H9 (cell line): Measurements from ENCODE around the gene POLR3B. TPM values are rescaled to one million over a fixed set of nuclear protein-coding genes. Genes with fewer than 3 reads are reported as not detected.

Source experiments
- DNase-seq: peaks from one replicate; pipeline ENCODE4 v3.0.0-alpha.2; 2017
- H2AFZ ChIP-seq: one replicate; pipeline ENCODE4 v1.6.1; 2013; ENCODE audit warnings: mild to moderate bottlenecking, low read length, control low read depth, moderate library complexity
- H2AK5ac ChIP-seq: 2 replicates; pipeline ENCODE4 v1.6.1; 2013; ENCODE audit warnings: low read length, control low read depth, mixed read lengths; ENCODE audit not compliant: insufficient read length
- H2BK120ac ChIP-seq: one replicate; pipeline ENCODE4 v1.6.1; 2013; ENCODE audit warnings: low read depth, mild to moderate bottlenecking, low read length, control low read depth, inconsistent platforms; ENCODE audit not compliant: poor library complexity, severe bottlenecking
- H2BK12ac ChIP-seq: 2 replicates; pipeline ENCODE4 v1.6.1; 2013; ENCODE audit warnings: low read length, control low read depth, mixed read lengths, low read depth; ENCODE audit not compliant: insufficient read length
- H2BK15ac ChIP-seq: 2 replicates; pipeline ENCODE4 v1.6.1; 2013; ENCODE audit warnings: low read depth, low read length, control low read depth
- H2BK20ac ChIP-seq: one replicate; pipeline ENCODE4 v1.6.1; 2013; ENCODE audit warnings: low read depth, mild to moderate bottlenecking, low read length, control low read depth, inconsistent platforms; ENCODE audit not compliant: poor library complexity, severe bottlenecking
- H2BK5ac ChIP-seq: 2 replicates; pipeline ENCODE4 v1.6.1; 2013; ENCODE audit warnings: low read length, control low read depth, mixed read lengths; ENCODE audit not compliant: insufficient read length
- H3K14ac ChIP-seq: 2 replicates; pipeline ENCODE4 v1.6.1; 2013; ENCODE audit warnings: low read length, control low read depth; ENCODE audit not compliant: insufficient read depth
- H3K18ac ChIP-seq: 2 replicates; pipeline ENCODE4 v1.6.1; 2013; ENCODE audit warnings: low read depth, mild to moderate bottlenecking, mixed read lengths, low read length, control low read depth; ENCODE audit not compliant: insufficient read length
- H3K23ac ChIP-seq: 2 replicates; pipeline ENCODE4 v1.6.1; 2013; ENCODE audit warnings: low read length, control low read depth, mixed read lengths, low read depth; ENCODE audit not compliant: insufficient read length
- H3K23me2 ChIP-seq: 2 replicates; pipeline ENCODE4 v1.6.1; 2013; ENCODE audit warnings: low read depth, mild to moderate bottlenecking, mixed read lengths, low read length, control low read depth; ENCODE audit not compliant: insufficient read length, poor library complexity, severe bottlenecking
- H3K27ac ChIP-seq: 2 replicates; pipeline ENCODE4 v1.5.1; 2013; ENCODE audit warnings: low read length, control low read depth, mixed read lengths, low read depth; ENCODE audit not compliant: insufficient read length
- H3K27me3 ChIP-seq: 2 replicates; pipeline ENCODE4 v1.6.1; 2013; ENCODE audit warnings: low read length, control low read depth, inconsistent platforms; ENCODE audit not compliant: insufficient read depth
- H3K4ac ChIP-seq: 2 replicates; pipeline ENCODE4 v1.6.1; 2013; ENCODE audit warnings: low read depth, mild to moderate bottlenecking, control low read depth, inconsistent platforms, low read length, moderate library complexity
- H3K4me1 ChIP-seq: 2 replicates; pipeline ENCODE4 v1.6.1; 2013; ENCODE audit warnings: low read length, control low read depth, inconsistent platforms; ENCODE audit not compliant: insufficient read depth
- H3K4me2 ChIP-seq: 2 replicates; pipeline ENCODE4 v1.6.1; 2013; ENCODE audit warnings: low read length, control low read depth, mixed read lengths; ENCODE audit not compliant: insufficient read length, insufficient read depth
- H3K56ac ChIP-seq: 2 replicates; pipeline ENCODE4 v1.6.1; 2013; ENCODE audit warnings: low read depth, mild to moderate bottlenecking, mixed read lengths, low read length, control low read depth; ENCODE audit not compliant: insufficient read length
- H3K79me1 ChIP-seq: 2 replicates; pipeline ENCODE4 v1.6.1; 2013; ENCODE audit warnings: low read depth, mild to moderate bottlenecking, moderate library complexity, low read length, control low read depth, inconsistent platforms; ENCODE audit not compliant: insufficient read depth, poor library complexity, severe bottlenecking
- H3K79me2 ChIP-seq: 2 replicates; pipeline ENCODE4 v1.6.1; 2013; ENCODE audit warnings: low read length, control low read depth, inconsistent platforms; ENCODE audit not compliant: insufficient read depth
- H3K9ac ChIP-seq: 2 replicates; pipeline ENCODE4 v1.6.1; 2013; ENCODE audit warnings: low read length, control low read depth, mixed read lengths; ENCODE audit not compliant: insufficient read length; ENCODE audit errors: extremely low read depth
- H3K9me3 ChIP-seq: one replicate; pipeline ENCODE4 v1.6.1; 2013; ENCODE audit warnings: low read depth, low read length, inconsistent platforms; ENCODE audit not compliant: control insufficient read depth
- H3T11ph ChIP-seq: one replicate; pipeline ENCODE4 v1.6.1; 2013; ENCODE audit warnings: mild to moderate bottlenecking, low read length, control low read depth, inconsistent platforms
- H4K20me1 ChIP-seq: one replicate; pipeline ENCODE4 v1.6.1; 2013; ENCODE audit not compliant: control insufficient read depth, insufficient read length, insufficient read depth
- H4K5ac ChIP-seq: 2 replicates; pipeline ENCODE4 v1.6.1; 2013; ENCODE audit warnings: low read depth, mild to moderate bottlenecking, mixed read lengths, low read length, control low read depth; ENCODE audit not compliant: insufficient read length
- H4K8ac ChIP-seq: replicated peaks from 2 replicates; pipeline ENCODE4 v1.6.1; 2013; ENCODE audit warnings: low read length, control low read depth, mixed read lengths, low read depth; ENCODE audit not compliant: insufficient read length
- H4K91ac ChIP-seq: 2 replicates; pipeline ENCODE4 v1.6.1; 2013; ENCODE audit warnings: low read depth, mild to moderate bottlenecking, moderate library complexity, mixed read lengths, low read length, control low read depth; ENCODE audit not compliant: insufficient read length
- H3K27ac Mint-ChIP-seq, 3 experiments: 2 replicates in 2 of 3; 3 replicates in 1 of 3; pipeline ENCODE4 v1.8.0; 2020 to 2021; ENCODE audit warnings: mixed read lengths in 3 of 3, mild to moderate bottlenecking in 1 of 3, moderate library complexity in 1 of 3
- H3K27me3 Mint-ChIP-seq: 2 replicates; pipeline ENCODE4 v1.8.0; 2021; ENCODE audit warnings: low read depth, mild to moderate bottlenecking, moderate library complexity, mixed read lengths
- H3K36me3 Mint-ChIP-seq, 3 experiments: 2 replicates in 2 of 3; 3 replicates in 1 of 3; pipeline ENCODE4 v1.8.0; 2020 to 2021; ENCODE audit warnings: low read depth in 3 of 3, mixed read lengths in 3 of 3; ENCODE audit not compliant: insufficient read depth in 1 of 3
- H3K4me1 Mint-ChIP-seq, 2 experiments: 2 replicates each; pipeline ENCODE4 v1.8.0; 2020; ENCODE audit warnings: mixed read lengths in 2 of 2
- H3K4me3 Mint-ChIP-seq, 2 experiments: 2 replicates in 1 of 2; 3 replicates in 1 of 2; pipeline ENCODE4 v1.8.0; 2020 to 2021; ENCODE audit warnings: mild to moderate bottlenecking in 2 of 2, mixed read lengths in 2 of 2, moderate library complexity in 1 of 2
- H3K9me3 Mint-ChIP-seq, 2 experiments: 2 replicates in 1 of 2; 3 replicates in 1 of 2; pipeline ENCODE4 v1.8.0; 2020; ENCODE audit warnings: mild to moderate bottlenecking in 2 of 2, mixed read lengths in 2 of 2, moderate library complexity in 1 of 2
- WGBS: extraction: QIAGEN DNeasy Blood & Tissue Kit; methylation state at CpG from one replicate; pipeline ENCODE4 v1.1.7; 2013; ENCODE audit warnings: missing lambda C conversion rate, low lambda C conversion rate, mixed read lengths; ENCODE audit not compliant: insufficient read length; ENCODE audit errors: extremely low coverage; 5-methylcytosine and 5-hydroxymethylcytosine counted together
- total RNA-seq: library from RNA; stranded (reverse); gene quantifications from 2 replicates; pipeline ENCODE4 v1.2.1, GENCODE V29; 2021
- TF ChIP-seq, protein P1 (sequence below): fragments of 200-600 bp; sonication (generic); conservative IDR thresholded peaks from 3 replicates; pipeline ENCODE4 v1.8.0; 2021; ENCODE audit warnings: antibody characterized with exemption, mild to moderate bottlenecking

The POLR3B gene
- total RNA-seq, 1 experiment from 2014 or later, result 13.4 TPM

DNA sequence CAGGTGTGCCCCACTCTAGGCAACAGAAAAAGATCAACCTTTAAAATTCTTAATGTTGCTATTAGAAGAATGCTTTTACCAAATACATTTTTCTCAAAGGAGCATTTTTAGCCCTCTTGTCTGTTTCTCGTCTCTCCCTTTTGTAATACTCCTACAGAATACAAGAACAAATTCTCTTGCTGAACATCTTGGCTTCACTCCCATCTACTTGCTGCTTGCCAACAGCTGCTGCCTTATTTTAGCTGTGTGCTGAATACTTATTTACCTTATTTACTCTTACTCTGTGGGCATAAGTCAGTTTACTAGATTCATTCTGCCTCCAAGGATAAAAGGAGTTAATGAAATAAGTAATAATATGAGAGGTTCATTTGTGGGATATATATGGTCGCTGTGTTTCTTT, 70.8 kb downstream of the POLR3B start:
- no peak overlapping the region for H3K9ac ChIP-seq
- H3K4me2 ChIP-seq, result no peak overlapping the region
- no peak overlapping the region for H3K56ac ChIP-seq
- H3K18ac ChIP-seq, result no peak overlapping the region
- H2AK5ac ChIP-seq, result no peak overlapping the region
- no peaks in the 10 kb centered on the region for H3K23me2 ChIP-seq
- no peak overlapping the region for H2BK15ac ChIP-seq
- no peak overlapping the region for H3K23ac ChIP-seq
- no peak overlapping the region for H2BK5ac ChIP-seq
- H3K9me3 Mint-ChIP-seq, result no peaks in the 10 kb centered on the region
- H2BK120ac ChIP-seq, result no peak overlapping the region
- no peaks in the 10 kb centered on the region for H3K79me2 ChIP-seq
- no peak overlapping the region for H4K5ac ChIP-seq
- peaks cover 0 to 2% (median 0%) of the 10 kb centered on the region in 3 experiments; a peak in 1 of 7 replicates for H3K36me3 Mint-ChIP-seq
- TF ChIP-seq, protein P1, sequence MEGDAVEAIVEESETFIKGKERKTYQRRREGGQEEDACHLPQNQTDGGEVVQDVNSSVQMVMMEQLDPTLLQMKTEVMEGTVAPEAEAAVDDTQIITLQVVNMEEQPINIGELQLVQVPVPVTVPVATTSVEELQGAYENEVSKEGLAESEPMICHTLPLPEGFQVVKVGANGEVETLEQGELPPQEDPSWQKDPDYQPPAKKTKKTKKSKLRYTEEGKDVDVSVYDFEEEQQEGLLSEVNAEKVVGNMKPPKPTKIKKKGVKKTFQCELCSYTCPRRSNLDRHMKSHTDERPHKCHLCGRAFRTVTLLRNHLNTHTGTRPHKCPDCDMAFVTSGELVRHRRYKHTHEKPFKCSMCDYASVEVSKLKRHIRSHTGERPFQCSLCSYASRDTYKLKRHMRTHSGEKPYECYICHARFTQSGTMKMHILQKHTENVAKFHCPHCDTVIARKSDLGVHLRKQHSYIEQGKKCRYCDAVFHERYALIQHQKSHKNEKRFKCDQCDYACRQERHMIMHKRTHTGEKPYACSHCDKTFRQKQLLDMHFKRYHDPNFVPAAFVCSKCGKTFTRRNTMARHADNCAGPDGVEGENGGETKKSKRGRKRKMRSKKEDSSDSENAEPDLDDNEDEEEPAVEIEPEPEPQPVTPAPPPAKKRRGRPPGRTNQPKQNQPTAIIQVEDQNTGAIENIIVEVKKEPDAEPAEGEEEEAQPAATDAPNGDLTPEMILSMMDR, result no peak
- H3K27ac Mint-ChIP-seq, result no peak overlapping the region
- H3K79me1 ChIP-seq, result no peaks in the 10 kb centered on the region
- H3K4ac ChIP-seq, result no peak overlapping the region
- no peaks in the 10 kb centered on the region for H3K27me3 Mint-ChIP-seq
- H3K4me1 Mint-ChIP-seq, result peaks cover 0 to 4% of the 10 kb centered on the region in 2 experiments; a peak in 2 of 4 replicates
- H3K9me3 ChIP-seq, result no peaks in the 10 kb centered on the region
- no CpG with 5 or more reads among the region's 2 CpGs for WGBS
- H4K20me1 ChIP-seq, result no peaks in the 10 kb centered on the region
- no peak overlapping the region for H3T11ph ChIP-seq
- no peaks in the 10 kb centered on the region for H3K27me3 ChIP-seq
- no peak overlapping the region for H3K14ac ChIP-seq
- H4K8ac ChIP-seq, result no peak overlapping the region
- no peak overlapping the region for H2AFZ ChIP-seq
- no peaks in the 10 kb centered on the region; the same call in 1 of the 2 replicates for H3K4me1 ChIP-seq
- H3K27ac ChIP-seq, result no peak overlapping the region
- H2BK20ac ChIP-seq, result no peak overlapping the region
- H2BK12ac ChIP-seq, result no peak overlapping the region
- no peak overlapping the region for H3K4me3 Mint-ChIP-seq
- H4K91ac ChIP-seq, result no peak overlapping the region
- DNase-seq, result no peak
